ENCODE results near the gene ISYNA1.

GRCh38 chr19:18443406-18443805 is 5.5 kb upstream of the ISYNA1 start:
- TF ChIP-seq CTCF (conservative IDR thresholded peaks at IDR 0.05; ENCODE audit: low read length) (no peak), EZH2phosphoT487 (IDR thresholded peaks at IDR 0.05; ENCODE audit: borderline replicate concordance) (no peak)

Measured in Loucy (cell line).